CD4-positive, alpha-beta memory T cell (primary cell): ENCODE measurements around the gene ARIH2. TPM values are rescaled to one million over a fixed set of nuclear protein-coding genes. Genes with fewer than 3 reads are reported as not detected.
A peak's percentile ranks its signal among the peaks of the same experiment; 100 is the strongest.
"Not testable (repeated sequence)": the region's sequence is repeated elsewhere in the genome, so short reads cannot be mapped to it uniquely, and the experiment has no call there.

Experiments used
- CTCF ChIA-PET: fragments of 350-600 bp; sonication (Branson Sonifier 250); formaldehyde crosslinking; loops from one replicate; lab custom pipeline; 2021; ENCODE audit warnings: inconsistent platforms; ENCODE audit not compliant: partially characterized antibody; lab: Charles Lee
- POLR2A ChIA-PET: fragments of 350-600 bp; sonication (Branson Sonifier 250); formaldehyde crosslinking; loops from one replicate; lab custom pipeline; 2021; ENCODE audit not compliant: partially characterized antibody; lab: Charles Lee
- DNase-seq, 5 donors: peaks; one replicate each; pipeline versions ENCODE4 v3.0.0 to v3.0.0-alpha.2; 2020 to 2022; ENCODE audit warnings: mixed read lengths in 1 of 5
- H3K27ac ChIP-seq: one replicate; pipeline ENCODE4 v1.7.0; 2013; ENCODE audit warnings: low read depth, low read length
- H3K27me3 ChIP-seq: 2 replicates; pipeline ENCODE4 v1.7.0; 2013; ENCODE audit warnings: mild to moderate bottlenecking, low read length, moderate library complexity; ENCODE audit not compliant: insufficient read depth
- H3K36me3 ChIP-seq: 2 replicates; pipeline ENCODE4 v1.7.0; 2013; ENCODE audit warnings: mild to moderate bottlenecking, low read length, moderate library complexity; ENCODE audit not compliant: insufficient read depth
- H3K4me1 ChIP-seq: 2 replicates; pipeline ENCODE4 v1.7.0; 2013; ENCODE audit warnings: mild to moderate bottlenecking, low read length, moderate library complexity; ENCODE audit not compliant: insufficient read depth
- H3K4me3 ChIP-seq, 2 donors: one replicate each; pipeline ENCODE4 v1.7.0; 2013; ENCODE audit warnings: low read length in 2 of 2, mild to moderate bottlenecking in 1 of 2
- H3K9me3 ChIP-seq, 2 donors: one replicate each; pipeline ENCODE4 v1.7.0; 2013; ENCODE audit warnings: low read length in 2 of 2, control low read depth in 1 of 2; ENCODE audit not compliant: control insufficient read depth in 1 of 2
- H3K27ac Mint-ChIP-seq, 7 donors: one replicate each; pipeline ENCODE4 v1.8.0; 2020 to 2021; ENCODE audit warnings: mixed read lengths in 7 of 7, mild to moderate bottlenecking in 6 of 7, inconsistent platforms in 3 of 7, moderate library complexity in 3 of 7
- H3K27me3 Mint-ChIP-seq, 2 donors: one replicate each; pipeline ENCODE4 v1.8.0; 2020 to 2021; ENCODE audit warnings: mixed read lengths in 2 of 2
- H3K36me3 Mint-ChIP-seq, 2 donors: one replicate each; pipeline ENCODE4 v1.8.0; 2020 to 2021; ENCODE audit warnings: mixed read lengths in 2 of 2, inconsistent platforms in 1 of 2, mild to moderate bottlenecking in 1 of 2
- H3K4me1 Mint-ChIP-seq, 4 donors: one replicate each; pipeline ENCODE4 v1.8.0; 2020 to 2021; ENCODE audit warnings: mixed read lengths in 4 of 4, mild to moderate bottlenecking in 1 of 4
- H3K4me3 Mint-ChIP-seq, 8 donors: one replicate each; pipeline ENCODE4 v1.8.0; 2020 to 2021; ENCODE audit warnings: mixed read lengths in 8 of 8, mild to moderate bottlenecking in 7 of 8, moderate library complexity in 6 of 8, inconsistent platforms in 3 of 8
- H3K9me3 Mint-ChIP-seq, 8 donors: one replicate each; pipeline ENCODE4 v1.8.0; 2020 to 2021; ENCODE audit warnings: mixed read lengths in 8 of 8, mild to moderate bottlenecking in 5 of 8, inconsistent platforms in 3 of 8, moderate library complexity in 1 of 8
- intact Hi-C: fragments of 100-400 bp; cut with micrococcal nuclease; formaldehyde crosslinking; loops from one replicate; pipeline ENCODE4 v1.15.1; 2023
- polyA plus RNA-seq, 2 donors: library from polyadenylated mRNA; unstranded; fragments of 300-500 nt; fragmentation: Illumina TruSeq; gene quantifications; one replicate each; pipeline ENCODE4 v1.2.3, GENCODE V29; 2021
- total RNA-seq, 2 experiments: library from RNA; stranded (reverse); gene quantifications; one replicate each; pipeline ENCODE4 v1.2.3, GENCODE V29; 2021

Gene ARIH2
- total and polyA plus RNA-seq, 4 experiments from 2014 or later, result 109 to 153 (median 145) TPM

GRCh38 chr3:48899273-48899672 is 19.4 kb upstream of the ARIH2 start:
- CTCF ChIA-PET, result interaction anchor here (1.0 to 3.8 kb wide), 8 partner anchors 19 to 163 kb away, joined by 3 to 45 read pairs (median 8); partner anchors contain the start of genes ARIH2 and WDR6
- intact Hi-C loops, result loop anchor here (1.0 to 5.0 kb wide), 5 partner anchors 52 to 182 kb away; partner anchors contain the start of genes IP6K2, NDUFAF3 and PRKAR2A
- peak overlapping the region; percentile 71 to 97 (median 96) for H3K27ac Mint-ChIP-seq
- Histone ChIP-seq H3K4me1 (peaks cover 39% of the 10 kb centered on the region), H3K4me3 (peak overlapping the region; percentile 29 to 98), H3K27me3 (no peaks in the 10 kb centered on the region), H3K27ac (peak overlapping the region; percentile 76), H3K36me3 (no peaks in the 10 kb centered on the region), H3K9me3 (no peaks in the 10 kb centered on the region)
- H3K4me1 Mint-ChIP-seq, result peaks cover 23 to 58% (median 39%) of the 10 kb centered on the region in 4 donors
- H3K27me3 Mint-ChIP-seq, result no peaks in the 10 kb centered on the region
- POLR2A ChIA-PET, result interaction anchor here (0.6 to 4.3 kb wide), 12 partner anchors 8 to 236 kb away, joined by 3 to 93 read pairs (median 6); partner anchors contain the start of genes ARIH2, IP6K2, PRKAR2A and QRICH1
- H3K4me3 Mint-ChIP-seq, result peak overlapping the region; percentile 91 to 97 (median 96)
- peaks cover 0 to 1% of the 10 kb centered on the region in 2 donors for H3K36me3 Mint-ChIP-seq
- H3K9me3 Mint-ChIP-seq, result no peaks in the 10 kb centered on the region
- DNase-seq, result peak; percentile 35 to 48 (median 41)

GRCh38 chr3:48907026-48907425 is 11.6 kb upstream of the ARIH2 start:
- POLR2A ChIA-PET, result interaction anchor here (1.3 kb wide), 1 partner anchor 8 kb away, joined by 4 read pairs; the partner anchor contains the start of gene SLC25A20
- H3K36me3 ChIP-seq, DNase-seq, H3K27me3 Mint-ChIP-seq, CTCF ChIA-PET, H3K4me1 Mint-ChIP-seq, H3K4me1 ChIP-seq, intact Hi-C loops, H3K9me3 ChIP-seq, H3K27me3 ChIP-seq, H3K4me3 Mint-ChIP-seq, H3K9me3 Mint-ChIP-seq, H3K4me3 ChIP-seq, H3K27ac ChIP-seq, H3K36me3 Mint-ChIP-seq, H3K27ac Mint-ChIP-seq: not testable (repeated sequence)

- H3K27ac Mint-ChIP-seq, result peak overlapping the region in 6 of 7 donors; percentile 12 to 71 (median 54)
- no peak for DNase-seq
- peak overlapping the region in 1 of 8 donors; percentile 30 for H3K4me3 Mint-ChIP-seq
- Histone ChIP-seq H3K9me3 (no peaks in the 10 kb centered on the region), H3K4me3 (no peak overlapping the region), H3K4me1 (peaks cover 14% of the 10 kb centered on the region), H3K27me3 (no peaks in the 10 kb centered on the region), H3K36me3 (no peaks in the 10 kb centered on the region), H3K27ac (no peak overlapping the region)
- ChIA-PET POLR2A (no interaction called here), CTCF (interaction anchor here (7.6 kb wide), 1 partner anchor 17 kb away, joined by 45 read pairs; the partner anchor contains the start of gene SLC25A20)
- no peaks in the 10 kb centered on the region for H3K9me3 Mint-ChIP-seq
- H3K27me3 Mint-ChIP-seq, result no peaks in the 10 kb centered on the region
- peaks cover 0 to 13% of the 10 kb centered on the region in 2 donors for H3K36me3 Mint-ChIP-seq
- intact Hi-C loops, result loop anchor here (10.0 kb wide), 1 partner anchor 230 kb away; the partner anchor contains the start of gene NCKIPSD
- peaks cover 7 to 27% (median 17%) of the 10 kb centered on the region in 4 donors for H3K4me1 Mint-ChIP-seq
Measured at GRCh38 chr3:48915296-48915695, 3.3 kb upstream of the ARIH2 start.

- Mint-ChIP-seq H3K9me3 (no peaks in the 10 kb centered on the region), H3K4me1 (peaks cover 11 to 37% (median 25%) of the 10 kb centered on the region in 4 donors), H3K36me3 (peaks cover 0 to 22% of the 10 kb centered on the region in 2 donors), H3K27ac (peak overlapping the region; percentile 96 to 100 (median 98)), H3K27me3 (no peaks in the 10 kb centered on the region), H3K4me3 (peak overlapping the region; percentile 89 to 97 (median 94))
- DNase-seq, result peak; percentile 60 to 78 (median 68)
- ChIA-PET CTCF (interaction anchor here (0.9 to 7.6 kb wide), 9 partner anchors 8 to 203 kb away, joined by 3 to 45 read pairs (median 3); partner anchors contain the start of gene SLC25A20), POLR2A (interaction anchor here (0.6 to 3.1 kb wide), 23 partner anchors 10 to 480 kb away, joined by 3 to 93 read pairs (median 4); partner anchors contain the start of genes CCDC51, IMPDH2, NCKIPSD and NDUFAF3)
- H3K27ac ChIP-seq, result peak overlapping the region; percentile 93
- peaks cover 10% of the 10 kb centered on the region for H3K36me3 ChIP-seq
- intact Hi-C loops, result loop anchor here (1.0 to 10.0 kb wide), 2 partner anchors 182 to 235 kb away; partner anchors contain the start of gene NCKIPSD
- peaks cover 29% of the 10 kb centered on the region for H3K4me1 ChIP-seq
- no peaks in the 10 kb centered on the region for H3K27me3 ChIP-seq
- H3K4me3 ChIP-seq, result peak overlapping the region; percentile 81 to 96
- H3K9me3 ChIP-seq, result no peaks in the 10 kb centered on the region
Measured at GRCh38 chr3:48919215-48920138, 835 bp downstream of the ARIH2 start.

- Histone ChIP-seq H3K36me3 (peaks cover 42% of the 10 kb centered on the region), H3K27ac (no peak overlapping the region), H3K27me3 (no peaks in the 10 kb centered on the region), H3K9me3 (no peaks in the 10 kb centered on the region), H3K4me3 (no peak overlapping the region), H3K4me1 (peaks cover 52% of the 10 kb centered on the region)
- peaks cover 38 to 58% of the 10 kb centered on the region in 2 donors for H3K36me3 Mint-ChIP-seq
- intact Hi-C loops, result no loop called here
- no peaks in the 10 kb centered on the region for H3K27me3 Mint-ChIP-seq
- H3K27ac Mint-ChIP-seq, result peak overlapping the region in 5 of 7 donors; percentile 18 to 84 (median 69)
- H3K9me3 Mint-ChIP-seq, result peaks cover 0 to 1% (median 0%) of the 10 kb centered on the region in 8 donors
- ChIA-PET CTCF (interaction anchor here (1.2 kb wide), 1 partner anchor 80 kb away, joined by 3 read pairs; the partner anchor contains the start of gene WDR6), POLR2A (interaction anchor here (4.5 kb wide), 1 partner anchor 8 kb away, joined by 22 read pairs; the partner anchor contains the start of gene ARIH2)
- peaks cover 38 to 55% (median 45%) of the 10 kb centered on the region in 4 donors for H3K4me1 Mint-ChIP-seq
- DNase-seq, result no peak
- H3K4me3 Mint-ChIP-seq, result peak overlapping the region in 6 of 8 donors; percentile 11 to 71 (median 42)
Measured at GRCh38 chr3:48926425-48927392, 8.1 kb downstream of the ARIH2 start.

GRCh38 chr3:48927928-48928327 is 9.3 kb downstream of the ARIH2 start:
- POLR2A ChIA-PET, result interaction anchor here (4.5 kb wide), 1 partner anchor 9 kb away, joined by 22 read pairs; the partner anchor contains the start of gene ARIH2
- peaks cover 54% of the 10 kb centered on the region for H3K4me1 ChIP-seq

More at GRCh38 chr3:48927928-48928327, 9.3 kb downstream of the ARIH2 start:
- H3K27me3 Mint-ChIP-seq, result no peaks in the 10 kb centered on the region
- H3K4me3 Mint-ChIP-seq, result peak overlapping the region in 2 of 8 donors; percentile 1 to 71
- H3K9me3 Mint-ChIP-seq, result peaks cover 0 to 2% (median 0%) of the 10 kb centered on the region in 8 donors
- Histone ChIP-seq H3K36me3 (peaks cover 35% of the 10 kb centered on the region), H3K27ac (no peak overlapping the region), H3K27me3 (no peaks in the 10 kb centered on the region), H3K9me3 (no peaks in the 10 kb centered on the region), H3K4me3 (no peak overlapping the region)
- peaks cover 43 to 60% (median 50%) of the 10 kb centered on the region in 4 donors for H3K4me1 Mint-ChIP-seq
- DNase-seq, result no peak
- CTCF ChIA-PET, result interaction anchor here (0.6 to 2.5 kb wide), 5 partner anchors 9 to 79 kb away, joined by 3 to 10 read pairs (median 3); partner anchors contain the start of genes ARIH2, SLC25A20 and WDR6
- intact Hi-C loops, result no loop called here
- H3K36me3 Mint-ChIP-seq, result peaks cover 48 to 66% of the 10 kb centered on the region in 2 donors
- peak overlapping the region in 3 of 7 donors; percentile 8 to 55 (median 44) for H3K27ac Mint-ChIP-seq
